Measurements from ENCODE around the gene RAD51C.
"Not testable (repeated sequence)": the region's sequence is repeated elsewhere in the genome, so short reads cannot be mapped to it uniquely, and the experiment has no call there.

Gene RAD51C

GRCh38 chr17:58692239-58693055 lies at the start of gene RAD51C:
Gene RAD51C, plus strand, starts transcription at chr17:58692602. Its CDS starts 42 bp downstream, at chr17:58692644.
- peak; percentile 79 for DNase-seq

GRCh38 chr17:58643147-58643546 lies 49.3 kb upstream of the RAD51C start:
- peak; percentile 72 for DNase-seq

DNA sequence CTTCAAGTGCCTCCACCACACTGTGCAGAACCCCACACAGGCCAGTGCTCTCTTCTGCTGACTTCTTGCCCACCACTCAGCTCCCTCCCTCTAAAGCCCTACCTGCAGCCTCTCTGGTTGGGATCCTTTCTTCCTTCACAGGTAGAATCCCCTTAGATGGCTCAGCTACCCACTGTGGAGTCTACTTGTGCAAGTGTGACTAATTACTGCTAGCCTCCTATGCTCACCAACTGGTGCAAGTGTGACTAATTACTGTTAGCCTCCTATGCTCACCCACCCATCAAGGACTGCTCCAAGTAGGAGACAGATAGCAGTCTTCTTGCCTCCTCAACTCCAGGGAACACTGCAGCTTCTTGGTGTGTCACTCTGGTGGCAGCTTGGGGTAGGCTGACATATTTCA lies 44.2 kb upstream of the RAD51C start:
- no peak for DNase-seq

DNA sequence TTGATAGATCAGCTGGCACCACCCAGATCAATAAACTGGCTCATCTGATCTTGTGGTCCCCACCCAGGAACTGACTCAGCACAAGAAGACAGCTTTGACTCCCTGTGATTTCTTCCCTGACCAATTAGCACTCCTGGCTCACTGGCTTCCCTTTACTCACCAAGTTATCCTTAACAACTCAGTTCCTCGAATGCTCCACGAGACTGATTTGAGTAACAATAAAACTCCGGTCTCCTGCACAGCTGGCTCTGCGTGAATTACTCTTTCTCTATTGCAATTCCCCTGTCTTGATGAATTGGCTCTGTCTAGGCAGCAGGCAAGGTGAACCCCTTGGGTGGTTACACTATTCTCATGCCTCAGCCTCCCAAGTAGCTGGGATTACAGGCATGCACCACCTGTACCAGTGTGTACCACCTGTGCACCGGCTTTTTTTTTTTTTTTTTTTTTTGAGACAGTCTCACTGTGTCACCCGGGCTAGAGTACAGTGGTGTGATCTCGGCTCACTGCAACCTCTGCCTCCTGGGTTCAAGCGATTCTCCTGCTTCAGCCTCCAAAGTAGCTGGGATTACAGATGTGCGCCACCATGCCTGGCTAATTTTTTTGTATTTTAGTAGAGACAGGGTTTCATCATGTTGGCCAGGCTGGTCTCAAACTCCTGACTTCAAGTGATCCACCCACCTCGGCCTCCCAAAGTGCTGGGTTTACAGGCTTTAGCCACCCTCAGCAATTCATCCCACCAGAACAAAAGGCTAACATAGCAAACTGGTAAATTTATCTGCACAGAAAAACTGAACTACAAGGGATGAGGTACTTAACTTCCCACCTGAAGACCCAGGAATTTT lies 34.2 kb upstream of the RAD51C start:
- peak; percentile 30 for DNase-seq

DNA sequence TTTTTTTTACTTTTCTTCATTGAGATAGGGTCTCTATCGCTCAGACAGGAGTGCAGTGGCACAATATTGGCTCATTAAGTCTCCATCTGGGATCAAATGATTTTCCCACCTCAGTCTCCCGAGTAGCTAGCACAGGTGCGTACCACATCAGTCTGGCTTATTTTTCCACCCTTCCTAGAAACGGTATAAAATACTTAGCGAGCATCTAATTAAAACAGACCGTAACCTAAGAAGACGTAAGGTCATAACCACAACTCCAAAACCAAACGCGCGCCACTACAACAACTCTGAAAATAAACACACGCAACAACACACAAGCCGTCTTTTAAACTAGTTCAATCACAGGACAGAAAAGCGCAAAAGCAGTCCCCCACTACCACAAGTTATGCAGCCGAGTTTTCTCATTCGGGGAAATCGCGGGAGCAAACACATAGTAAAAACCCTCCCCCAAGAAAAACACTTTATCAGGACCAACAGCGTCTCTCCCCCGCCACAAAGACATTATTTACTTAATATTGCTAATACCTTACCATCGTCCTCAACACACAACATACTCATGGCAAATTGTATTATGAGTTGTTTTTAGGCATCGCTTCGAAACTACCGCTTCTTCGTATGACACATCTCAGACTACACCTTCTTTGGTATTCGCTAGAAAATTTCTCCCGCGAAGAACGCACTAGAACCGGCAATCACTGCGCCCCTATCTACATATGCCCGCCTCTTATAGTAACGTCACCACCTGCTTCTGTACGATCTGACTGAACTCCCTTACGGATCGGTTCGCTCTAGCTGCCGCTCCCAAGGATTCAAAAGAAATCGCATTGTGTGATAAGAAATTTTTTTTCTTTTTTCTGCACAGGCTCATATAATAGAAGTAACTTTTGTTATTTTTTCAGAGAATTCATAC lies 33.3 kb upstream of the RAD51C start:
- DNase-seq, result peak; percentile 98

GRCh38 chr17:58659714-58660084 lies 32.7 kb upstream of the RAD51C start:
- DNase-seq, result not testable (repeated sequence)

- DNase-seq, result no peak
Observed at GRCh38 chr17:58660621-58661020, 31.8 kb upstream of the RAD51C start.

- no peak for DNase-seq
Observed at GRCh38 chr17:58661499-58661898, 30.9 kb upstream of the RAD51C start.

- DNase-seq, result no peak
Observed at GRCh38 chr17:58664302-58664701, 28.1 kb upstream of the RAD51C start.

- no peak for DNase-seq
Observed at GRCh38 chr17:58665946-58666857, 26.2 kb upstream of the RAD51C start.

- peak; percentile 89 for DNase-seq
Observed at GRCh38 chr17:58666858-58667267, 25.5 kb upstream of the RAD51C start.

- DNase-seq, result peak; percentile 54
Observed at GRCh38 chr17:58667934-58668597, 24.3 kb upstream of the RAD51C start.

DNA sequence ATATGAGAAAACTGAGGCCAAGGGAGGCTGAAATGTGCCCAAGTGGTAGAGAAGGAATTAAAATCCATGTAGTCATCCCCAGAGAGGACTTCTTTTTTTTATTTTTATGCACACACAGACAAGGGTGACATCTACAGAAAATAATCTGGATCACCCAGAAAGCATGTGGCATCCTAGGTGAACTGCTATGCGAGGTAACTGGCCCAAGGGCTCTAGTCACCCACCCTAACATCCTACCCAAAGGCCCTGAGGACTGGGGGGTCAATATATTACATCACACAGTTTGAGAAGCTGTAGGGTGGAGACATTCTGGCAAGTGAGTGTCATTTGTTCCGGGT lies 23.8 kb upstream of the RAD51C start:
- no peak for DNase-seq

GRCh38 chr17:58669853-58670252 lies 22.5 kb upstream of the RAD51C start:
- DNase-seq, result no peak

- DNase-seq, result no peak
Observed at GRCh38 chr17:58671969-58672368, 20.4 kb upstream of the RAD51C start.

DNA sequence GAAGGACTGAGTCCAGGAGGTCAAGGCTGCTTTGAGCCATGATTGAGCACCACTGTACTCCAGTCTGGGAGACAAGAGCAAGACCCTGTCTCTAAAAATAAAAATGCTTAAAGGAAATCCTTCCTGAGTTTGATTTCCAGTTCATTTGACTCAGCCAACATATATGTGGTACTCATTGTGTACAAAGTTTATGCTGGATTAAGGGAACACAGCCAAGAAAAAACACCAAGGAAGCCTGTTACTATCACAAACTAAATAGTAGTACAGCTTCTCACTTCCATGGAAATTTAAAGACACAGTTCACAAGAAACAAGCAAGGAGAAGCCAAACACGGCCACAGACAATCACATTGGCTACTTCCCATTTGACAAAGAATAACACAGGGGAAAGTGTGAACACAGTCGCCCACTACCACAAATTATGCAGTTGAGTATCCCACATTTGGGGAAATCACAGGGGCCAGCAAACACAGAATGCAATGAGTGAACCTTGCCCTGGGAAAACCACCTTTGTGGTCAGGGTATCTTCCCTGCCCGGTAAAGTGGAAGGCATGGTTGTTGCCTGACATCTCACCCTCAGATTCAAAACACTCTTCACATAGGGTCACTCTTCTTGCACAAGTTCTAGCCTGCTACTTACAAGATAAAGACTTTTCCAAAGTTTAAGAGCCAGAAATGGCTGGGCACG lies 15.1 kb upstream of the RAD51C start:
- DNase-seq, result peak; percentile 51

DNA sequence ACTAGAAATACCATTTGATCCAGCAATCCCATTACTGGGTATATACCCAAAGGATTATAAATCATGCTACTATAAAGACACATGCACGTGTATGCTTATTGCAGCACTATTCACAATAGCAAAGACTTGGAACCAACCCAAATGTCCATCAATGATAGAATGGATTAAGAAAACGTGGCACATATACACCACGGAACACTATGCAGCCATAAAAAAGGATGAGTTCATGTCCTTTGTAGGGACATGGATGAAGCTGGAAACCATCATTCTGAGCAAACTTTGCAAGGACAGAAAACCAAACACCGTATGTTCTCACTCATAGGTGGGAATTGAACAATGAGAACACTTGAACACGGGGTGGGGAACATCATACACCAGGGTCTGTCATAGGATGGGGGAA lies 14.1 kb upstream of the RAD51C start:
- not testable (repeated sequence) for DNase-seq

DNA sequence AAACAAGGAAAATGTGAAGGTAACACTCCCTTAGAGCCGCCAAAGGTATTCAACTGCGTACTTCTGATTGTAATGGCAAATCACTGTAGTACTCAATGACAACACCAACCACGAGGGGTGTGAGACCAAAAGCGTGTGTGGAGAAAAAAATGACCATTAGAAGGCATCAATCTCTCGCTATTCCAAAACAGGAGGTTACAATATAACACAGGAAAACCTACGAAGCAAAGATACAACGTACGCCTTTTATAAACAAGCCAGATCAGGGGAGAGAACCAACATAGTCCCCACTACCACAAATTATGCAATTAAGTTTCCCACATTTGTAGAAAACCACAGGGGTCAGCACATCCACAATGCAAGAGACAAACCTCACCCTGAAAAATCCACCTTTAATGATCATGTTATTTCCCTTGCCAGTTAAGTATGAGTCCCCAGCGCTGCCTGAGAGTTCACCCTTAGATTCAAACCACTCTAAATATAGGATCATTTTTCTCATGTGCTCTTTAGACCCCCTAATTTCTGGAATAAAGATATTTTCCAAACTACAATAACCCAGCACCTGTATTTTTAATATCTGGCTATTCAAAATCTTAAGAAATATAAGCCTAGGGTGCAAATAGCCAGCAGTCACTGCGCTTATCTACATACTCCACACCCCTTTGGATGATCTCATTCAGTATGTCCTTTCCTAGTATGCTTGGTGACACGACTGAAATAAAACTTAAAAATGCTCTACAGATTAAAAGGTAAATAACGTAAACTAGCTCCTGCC lies 13.0 kb upstream of the RAD51C start:
- DNase-seq, result peak; percentile 58

GRCh38 chr17:58680038-58680369 lies 12.4 kb upstream of the RAD51C start:
- no peak for DNase-seq

GRCh38 chr17:58684003-58684402 lies 8.4 kb upstream of the RAD51C start:
- DNase-seq, result no peak

Data from HCEC 1CT (cell line).